Ovary (tissue), 3 donors: ENCODE measurements around the gene ANKRD33B.

ENCODE experiments used
- CTCF ChIP-seq, 3 donors: fragments of 450-650 bp in 2 of 3; fragments of 200-600 bp in 1 of 3; IDR thresholded peaks; one replicate each; pipeline versions ENCODE4 v1.5.1 to v1.8.0; 2016 to 2022; ENCODE audit warnings: antibody characterized with exemption in 3 of 3, mild to moderate bottlenecking in 1 of 3
- EP300 ChIP-seq: sonication (generic); formaldehyde crosslinking; IDR thresholded peaks from one replicate; pipeline ENCODE4 v1.6.1; 2017; ENCODE audit warnings: antibody characterized with exemption
- POLR2A ChIP-seq: fragments of 450-650 bp; IDR thresholded peaks from one replicate; pipeline ENCODE4 v1.6.1; 2017; ENCODE audit warnings: antibody characterized with exemption, mild to moderate bottlenecking, moderate library complexity
- donor health status: DM: no; HTN: no; CAD: no.

DNA sequence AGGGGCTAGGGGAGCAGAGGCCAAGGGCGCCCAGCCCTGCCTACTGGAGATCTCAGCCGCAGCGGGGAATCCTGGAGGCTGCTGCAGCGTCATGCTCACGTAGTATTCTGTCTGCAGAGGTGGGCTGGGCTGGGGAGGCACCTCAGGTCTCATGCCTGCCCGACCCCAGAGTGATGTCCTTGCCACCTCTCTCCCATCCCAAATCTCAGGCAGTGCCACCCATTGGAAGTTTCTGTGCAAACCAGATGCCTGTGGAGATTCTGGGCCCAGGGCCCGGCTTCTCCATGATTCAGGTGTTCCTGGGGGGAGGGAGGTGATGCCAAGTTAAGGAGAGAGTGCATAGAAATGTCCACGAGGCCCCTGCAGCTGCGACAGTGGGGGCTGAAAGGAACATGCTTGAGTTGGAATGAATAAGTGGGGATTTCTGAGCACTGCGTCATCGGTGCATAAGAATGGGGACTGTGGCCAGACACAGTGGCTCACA lies 72.0 kb downstream of the ANKRD33B start:
- TF ChIP-seq POLR2A (no peak), CTCF (IDR thresholded peaks at IDR 0.05) (no peak), EP300 (no peak)
